HepG2 (cell line): ENCODE measurements around the gene C10orf67. TPM values are rescaled to one million over a fixed set of nuclear protein-coding genes. Genes with fewer than 3 reads are reported as not detected.

Experiments
- ATAC-seq: fragments of 200-7000 bp; cut with Tn5 transposase; 3 replicates; pipeline ENCODE4 v1.9.1; 2020; ENCODE audit warnings: mild to moderate bottlenecking, moderate library complexity
- BruUV-seq: library from RNA; stranded (reverse); fragments of 400-500 nt; replicated peaks from 2 replicates; lab custom pipeline; 2021; lab: Mats Ljungman, UMichigan
- CTCF ChIA-PET: fragments of 300-600 bp; formaldehyde crosslinking; extraction: SDS; loops from one replicate; lab custom pipeline; 2021; ENCODE audit warnings: low total read pairs, inconsistent platforms, low intra/inter-chr PET ratio; lab: Yijun Ruan, JAX
- POLR2A ChIA-PET: fragments of 350-600 bp; sonication (Branson Sonifier 250); formaldehyde crosslinking; loops from one replicate; lab custom pipeline; 2020; ENCODE audit warnings: antibody characterized with exemption, inconsistent platforms; lab: Yijun Ruan, JAX
- DNase-seq: peaks from one replicate; pipeline ENCODE4 v3.0.0-alpha.2; 2015; ENCODE audit warnings: low spot score
- FAIRE-seq: peaks from 3 replicates; lab custom pipeline; 2011; peaks lifted over from hg19 to GRCh38; lab: Jason Lieb, UNC
- H2AFZ ChIP-seq: one replicate; pipeline ENCODE4 v1.6.1; 2011; ENCODE audit warnings: low read length, inconsistent platforms
- H3K27ac ChIP-seq: fragments of 300-600 bp; 3 replicates; pipeline ENCODE4 v1.8.0; 2011; ENCODE audit warnings: mixed run types, mild to moderate bottlenecking, mixed read lengths, low read length, inconsistent platforms; ENCODE audit not compliant: insufficient read depth; ENCODE audit errors: extremely low read length
- H3K27me3 ChIP-seq, 2 experiments: fragments of 200-600 bp in 1 of 2; 2 replicates in 1 of 2; 3 replicates in 1 of 2; pipeline versions ENCODE4 v1.6.0 to v1.8.0; 2011; ENCODE audit warnings: low read length in 2 of 2, mild to moderate bottlenecking in 2 of 2, moderate library complexity in 2 of 2, inconsistent platforms in 1 of 2; ENCODE audit not compliant: insufficient read depth in 2 of 2, control insufficient read depth in 1 of 2
- H3K36me3 ChIP-seq, 2 experiments: fragments of 200-600 bp in 1 of 2; replicated peaks in 1 of 2; 2 replicates in 1 of 2; 3 replicates in 1 of 2; pipeline versions ENCODE4 v1.5.1 to v1.8.0; 2011; ENCODE audit warnings: low read length in 2 of 2, inconsistent platforms in 1 of 2; ENCODE audit not compliant: insufficient read depth in 2 of 2, control insufficient read depth in 1 of 2
- H3K4me1 ChIP-seq: 2 replicates; pipeline ENCODE4 v1.5.1; 2012; ENCODE audit warnings: low read length, inconsistent platforms; ENCODE audit not compliant: insufficient read depth
- H3K4me2 ChIP-seq: 2 replicates; pipeline ENCODE4 v1.6.0; 2011; ENCODE audit warnings: low read depth, low read length, inconsistent platforms
- H3K4me3 ChIP-seq, 3 experiments: fragments of 200-600 bp in 1 of 3; sonication (generic), shearing (Covaris generic) in 1 of 3; replicated peaks in 1 of 3; 2 replicates each; pipeline ENCODE4 v1.5.1; 2011 to 2016; ENCODE audit warnings: low read length in 3 of 3, inconsistent platforms in 2 of 3, low read depth in 2 of 3, mild to moderate bottlenecking in 2 of 3, control low read depth in 1 of 3, mixed read lengths in 1 of 3; ENCODE audit not compliant: insufficient read depth in 1 of 3
- H3K79me2 ChIP-seq: one replicate; pipeline ENCODE4 v1.6.1; 2011; ENCODE audit warnings: low read length, inconsistent platforms; ENCODE audit not compliant: insufficient read depth
- H3K9ac ChIP-seq: 2 replicates; pipeline ENCODE4 v1.6.0; 2011; ENCODE audit warnings: mild to moderate bottlenecking, low read depth, low read length, inconsistent platforms; ENCODE audit not compliant: insufficient read depth
- H3K9me3 ChIP-seq: 2 replicates; pipeline ENCODE4 v1.5.1; 2012; ENCODE audit warnings: mild to moderate bottlenecking, low read length
- H4K20me1 ChIP-seq: 2 replicates; pipeline ENCODE4 v1.6.0; 2011; ENCODE audit warnings: inconsistent platforms, mild to moderate bottlenecking, low read length, moderate library complexity; ENCODE audit not compliant: insufficient read depth
- AKNA ChIP-seq: sonication (generic); formaldehyde crosslinking; IDR thresholded peaks from 2 replicates; pipeline ENCODE4 v1.4.0; 2020; ENCODE audit warnings: missing genetic modification reagents, borderline replicate concordance
- ATF7 ChIP-seq, 2 experiments: fragments of 450-650 bp in 1 of 2; sonication (generic) in 1 of 2; formaldehyde crosslinking in 1 of 2; IDR thresholded peaks; 2 replicates each; pipeline versions ENCODE4 v1.4.0 to v1.6.1; 2016 to 2020; ENCODE audit warnings: antibody characterized with exemption in 1 of 2, mild to moderate bottlenecking in 1 of 2, missing genetic modification reagents in 1 of 2
- CREB1 ChIP-seq, 2 experiments: fragments of 450-650 bp in 1 of 2; IDR thresholded peaks; 2 replicates each; pipeline ENCODE4 v1.6.1; 2016 to 2017; ENCODE audit warnings: control low read depth in 1 of 2, mild to moderate bottlenecking in 1 of 2, missing compliant biosample characterization in 1 of 2, missing genetic modification characterization in 1 of 2
- MBNL3 ChIP-seq: fragments of 250-450 bp; sonication (Bioruptor Pico); conservative IDR thresholded peaks from 2 replicates; pipeline ENCODE4 v1.8.0; 2022; ENCODE audit warnings: mild to moderate bottlenecking, inconsistent platforms
- MEIS1 ChIP-seq: sonication (generic); formaldehyde crosslinking; IDR thresholded peaks from 2 replicates; pipeline ENCODE4 v1.9.0; 2021; ENCODE audit warnings: mild to moderate bottlenecking, missing genetic modification reagents, moderate library complexity, borderline replicate concordance
- MYC ChIP-seq: sonication (generic); formaldehyde crosslinking; IDR thresholded peaks from 2 replicates; pipeline ENCODE4 v1.9.0; 2021; ENCODE audit warnings: missing genetic modification reagents, borderline replicate concordance
- PAWR ChIP-seq: sonication (generic); formaldehyde crosslinking; IDR thresholded peaks from 2 replicates; pipeline ENCODE4 v1.4.0; 2020; ENCODE audit warnings: missing genetic modification reagents, mild to moderate bottlenecking, borderline replicate concordance
- SOX13 ChIP-seq, 3 experiments: fragments of 450-650 bp in 1 of 3; sonication (generic) in 1 of 3; formaldehyde crosslinking in 1 of 3; IDR thresholded peaks in 2 of 3; conservative IDR thresholded peaks in 1 of 3; 2 replicates each; pipeline versions ENCODE4 v1.5.0 to v1.6.1; 2016 to 2020; ENCODE audit warnings: antibody characterized with exemption in 1 of 3, mild to moderate bottlenecking in 1 of 3, missing compliant biosample characterization in 1 of 3, missing genetic modification reagents in 1 of 3, moderate library complexity in 1 of 3
- TERF1 ChIP-seq: sonication (generic); formaldehyde crosslinking; IDR thresholded peaks from 2 replicates; pipeline ENCODE4 v1.8.0; 2022; ENCODE audit warnings: mild to moderate bottlenecking, missing genetic modification reagents, moderate library complexity
- ZC3H4 ChIP-seq: sonication (generic); formaldehyde crosslinking; IDR thresholded peaks from 2 replicates; pipeline ENCODE4 v1.4.0; 2020; ENCODE audit warnings: missing genetic modification reagents, borderline replicate concordance
- ZNF33B ChIP-seq: sonication (generic); formaldehyde crosslinking; IDR thresholded peaks from 2 replicates; pipeline ENCODE4 v1.5.1; 2020; ENCODE audit warnings: mild to moderate bottlenecking, missing genetic modification reagents
- WGBS: methylation state at CpG from one replicate; pipeline ENCODE4 v1.1.6; 2017; ENCODE audit warnings: low lambda C conversion rate; 5-methylcytosine and 5-hydroxymethylcytosine counted together
- in situ Hi-C: cut with HindIII; loops from 2 replicates; pipeline ENCODE4 v1.10.0; 2017; ENCODE audit warnings: low pct_unique_long_range_greater_than_20kb; ENCODE audit not compliant: extremely low pct_ligation_motif_present
- intact Hi-C: fragments of 100-400 bp; cut with micrococcal nuclease; formaldehyde crosslinking; loops from one replicate; pipeline ENCODE4 v1.10.0; 2022; ENCODE audit not compliant: unreplicated experiment
- polyA plus RNA-seq, 8 experiments: library from polyadenylated mRNA; depleted of rRNA in 3 of 8; stranded (reverse) in 7 of 8; unstranded in 1 of 8; fragments of >200 nt; fragmentation: Illumina TruSeq in 4 of 8; extraction: Trizol in 4 of 8; gene quantifications; 2 replicates each; pipeline versions ENCODE4 v1.2.1 to v1.2.3, GENCODE V29; 2011 to 2016; ENCODE audit warnings: low read depth in 4 of 8, missing spikeins in 1 of 8, mixed read lengths in 1 of 8; ENCODE audit not compliant: insufficient read depth in 1 of 8
- total RNA-seq, 5 experiments: library from RNA; depleted of rRNA; stranded (reverse); fragments of >200 nt; fragmentation: Illumina TruSeq; extraction: Trizol; gene quantifications; 2 replicates each; pipeline ENCODE4 v1.2.3, GENCODE V29; 2016; ENCODE audit warnings: low read depth in 1 of 5

C10orf67 gene
- total and polyA plus RNA-seq, 2 of the 13 experiments (the other 11 are each of a cell fraction or from before 2014, with no cell fraction given), result not detected

GRCh38 chr10:23376229-23376655, 31.6 kb upstream of the C10orf67 start:
- no peak for DNase-seq
- Histone ChIP-seq H4K20me1 (no peaks in the 10 kb centered on the region), H2AFZ (no peak overlapping the region), H3K27me3 (no peaks in the 10 kb centered on the region), H3K4me1 (no peaks in the 10 kb centered on the region), H3K4me3 (no peak overlapping the region), H3K4me2 (no peak overlapping the region), H3K79me2 (no peaks in the 10 kb centered on the region), H3K9ac (no peak overlapping the region), H3K9me3 (no peaks in the 10 kb centered on the region), H3K27ac (no peak overlapping the region), H3K36me3 (no peaks in the 10 kb centered on the region)
- intact Hi-C loops (no loop called here), in situ Hi-C loops (no loop called here)
- POLR2A ChIA-PET, result no interaction called here
- no TSS peak for BruUV-seq
- no peak for FAIRE-seq
- TF ChIP-seq CREB1 (IDR thresholded peaks at IDR 0.05) (peak; percentile 95), CREB1 (CRISPR knock-in tag; IDR thresholded peaks at IDR 0.05) (no peak), TERF1 (CRISPR knock-in tag) (no peak), ATF7 (IDR thresholded peaks at IDR 0.05) (peak; percentile 99), ATF7 (CRISPR knock-in tag; IDR thresholded peaks at IDR 0.05) (no peak)
- 30% methylated on average over 3 of the region's 3 CpGs for WGBS
- CTCF ChIA-PET, result no interaction called here
- ATAC-seq, result no peak

GRCh38 chr10:23375366-23375765, 30.8 kb upstream of the C10orf67 start:
- no peak overlapping the region for H2AFZ ChIP-seq
- CTCF ChIA-PET, result no interaction called here
- no peak for TF ChIP-seq AKNA
- no peak for TF ChIP-seq ZNF33B (CRISPR knock-in tag)
- TF ChIP-seq MYC (CRISPR knock-in tag), result no peak
- TF ChIP-seq MBNL3, result no peak
- TF ChIP-seq ZC3H4 (CRISPR knock-in tag), result no peak
- TF ChIP-seq SOX13 (IDR thresholded peaks at IDR 0.05), result no peak
- TF ChIP-seq SOX13 (CRISPR knock-in tag; conservative IDR thresholded peaks at IDR 0.05 in 1 of 2, IDR thresholded peaks at IDR 0.05 in 1 of 2), result no peak
- no peak for TF ChIP-seq MEIS1
- TF ChIP-seq PAWR (CRISPR knock-in tag), result no peak

More at GRCh38 chr10:23375366-23375765, 30.8 kb upstream of the C10orf67 start:
- intact Hi-C loops, result no loop called here
- no peak for DNase-seq
- H3K36me3 ChIP-seq, result no peaks in the 10 kb centered on the region
- no peaks in the 10 kb centered on the region for H4K20me1 ChIP-seq
- no peaks in the 10 kb centered on the region for H3K27me3 ChIP-seq
- H3K9me3 ChIP-seq, result no peaks in the 10 kb centered on the region
- no peaks in the 10 kb centered on the region for H3K79me2 ChIP-seq
- H3K4me3 ChIP-seq, result no peak overlapping the region
- no peak for FAIRE-seq
- in situ Hi-C loops, result no loop called here
- no peaks in the 10 kb centered on the region for H3K4me1 ChIP-seq
- POLR2A ChIA-PET, result no interaction called here
- BruUV-seq, result no TSS peak
- H3K4me2 ChIP-seq, result no peak overlapping the region
- no peak for ATAC-seq
- WGBS, result 27% methylated on average over 4 of the region's 4 CpGs
- no peak overlapping the region for H3K27ac ChIP-seq
- H3K9ac ChIP-seq, result no peak overlapping the region
